Hepatocyte (in vitro differentiated cells): ENCODE data around the gene UQCRQ.

Experiments used
- EZH2 ChIP-seq: fragments of 200-600 bp; sonication (generic); IDR thresholded peaks from 2 replicates; pipeline ENCODE4 v1.6.1; 2016; ENCODE audit warnings: antibody characterized with exemption, mild to moderate bottlenecking, borderline replicate concordance
- TF ChIP-seq, protein P1 (sequence below): fragments of 200-600 bp; sonication (generic); IDR thresholded peaks from 2 replicates; pipeline ENCODE4 v1.5.1; 2016; ENCODE audit warnings: antibody characterized with exemption, mild to moderate bottlenecking; ENCODE audit not compliant: poor library complexity

DNA sequence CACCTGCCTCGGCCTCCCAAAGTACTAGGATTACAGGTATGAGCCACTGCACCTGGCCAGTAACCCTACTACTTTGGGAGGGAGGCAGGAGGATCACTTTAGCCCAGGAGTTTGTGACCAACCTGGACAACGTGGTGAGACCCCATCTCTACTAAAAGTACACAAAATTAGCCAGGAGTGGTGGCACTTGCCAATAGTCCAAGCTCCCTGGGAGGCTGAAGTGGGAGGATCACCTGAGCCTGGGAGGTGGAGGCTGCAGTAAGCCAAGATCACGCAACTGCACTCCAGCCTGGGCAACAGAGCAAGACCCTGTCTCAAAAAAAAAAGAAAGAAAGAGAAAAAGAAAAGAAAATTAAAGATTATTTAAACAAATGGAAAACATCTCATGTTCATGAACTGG is 10.4 kb upstream of the UQCRQ start:
- TF ChIP-seq, protein P1, sequence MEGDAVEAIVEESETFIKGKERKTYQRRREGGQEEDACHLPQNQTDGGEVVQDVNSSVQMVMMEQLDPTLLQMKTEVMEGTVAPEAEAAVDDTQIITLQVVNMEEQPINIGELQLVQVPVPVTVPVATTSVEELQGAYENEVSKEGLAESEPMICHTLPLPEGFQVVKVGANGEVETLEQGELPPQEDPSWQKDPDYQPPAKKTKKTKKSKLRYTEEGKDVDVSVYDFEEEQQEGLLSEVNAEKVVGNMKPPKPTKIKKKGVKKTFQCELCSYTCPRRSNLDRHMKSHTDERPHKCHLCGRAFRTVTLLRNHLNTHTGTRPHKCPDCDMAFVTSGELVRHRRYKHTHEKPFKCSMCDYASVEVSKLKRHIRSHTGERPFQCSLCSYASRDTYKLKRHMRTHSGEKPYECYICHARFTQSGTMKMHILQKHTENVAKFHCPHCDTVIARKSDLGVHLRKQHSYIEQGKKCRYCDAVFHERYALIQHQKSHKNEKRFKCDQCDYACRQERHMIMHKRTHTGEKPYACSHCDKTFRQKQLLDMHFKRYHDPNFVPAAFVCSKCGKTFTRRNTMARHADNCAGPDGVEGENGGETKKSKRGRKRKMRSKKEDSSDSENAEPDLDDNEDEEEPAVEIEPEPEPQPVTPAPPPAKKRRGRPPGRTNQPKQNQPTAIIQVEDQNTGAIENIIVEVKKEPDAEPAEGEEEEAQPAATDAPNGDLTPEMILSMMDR = no peak
- TF ChIP-seq EZH2 = no peak
